ENCODE data around the gene ABCA8. TPM values are rescaled to one million over a fixed set of nuclear protein-coding genes. Genes with fewer than 3 reads are reported as not detected.

Gene ABCA8
- total and polyA plus RNA-seq, 11 donors: 13.4 to 71.0 (median 35.4) TPM

- Histone ChIP-seq H3K27me3 (no peaks in the 10 kb centered on the region), H3K9me3 (no peaks in the 10 kb centered on the region), H3K27ac (no peak overlapping the region), H3K4me1 (no peaks in the 10 kb centered on the region), H3K4me3 (no peak overlapping the region), H3K36me3 (peaks cover 0 to 74% (median 7%) of the 10 kb centered on the region in 9 donors)
- 64 to 72% (median 66%) methylated on average over 4 of the region's 4 CpGs for WGBS, 4 donors
- intact Hi-C loops (cut with DNase I): no loop called here
- TF ChIP-seq CTCF (IDR thresholded peaks at IDR 0.05): no peak
- no peak for TF ChIP-seq POLR2A (IDR thresholded peaks at IDR 0.05)
- ATAC-seq: no peak
- DNase-seq: no peak
Observed at GRCh38 chr17:68987966-68988365, 32.8 kb upstream of the ABCA8 start.

GRCh38 chr17:68981288-68981687 is 26.1 kb upstream of the ABCA8 start:
- Histone ChIP-seq H3K27ac (peak overlapping the region in 7 of 12 donors; percentile 0 to 61 (median 39)), H3K9me3 (no peaks in the 10 kb centered on the region), H3K27me3 (no peaks in the 10 kb centered on the region), H3K4me1 (peaks cover 0 to 16% (median 7%) of the 10 kb centered on the region in 12 donors), H3K4me3 (no peak overlapping the region), H3K36me3 (peaks cover 0 to 36% (median 3%) of the 10 kb centered on the region in 9 donors)
- ATAC-seq: peak; percentile 37 to 82 (median 60)
- TF ChIP-seq CTCF (IDR thresholded peaks at IDR 0.05) (no peak), POLR2A (IDR thresholded peaks at IDR 0.05) (no peak)
- WGBS, 4 donors: 24 to 39% (median 36%) methylated on average over 2 of the region's 2 CpGs
- intact Hi-C loops (cut with DNase I): no loop called here
- DNase-seq: peak in 4 of 5 donors; percentile 49 to 68 (median 58)

- intact Hi-C loops (cut with DNase I): loop anchor here in 9 of 10 donors (5.0 to 10.0 kb wide), 4 partner anchors 181 to 262 kb away; no protein-coding TSS in a partner anchor
- no peak overlapping the region for H3K4me3 ChIP-seq
- peaks cover 0 to 37% (median 4%) of the 10 kb centered on the region in 9 donors for H3K36me3 ChIP-seq
- ATAC-seq: no peak
- TF ChIP-seq CTCF (IDR thresholded peaks at IDR 0.05): no peak
- no peak for TF ChIP-seq POLR2A (IDR thresholded peaks at IDR 0.05)
- no peak overlapping the region for H3K27ac ChIP-seq
- H3K9me3 ChIP-seq: no peaks in the 10 kb centered on the region
- 33 to 38% (median 36%) methylated on average over 3 of the region's 3 CpGs for WGBS, 4 donors
- peaks cover 0 to 5% (median 0%) of the 10 kb centered on the region in 12 donors for H3K4me1 ChIP-seq
- DNase-seq: no peak
- H3K27me3 ChIP-seq: no peaks in the 10 kb centered on the region
Observed at GRCh38 chr17:68973098-68973846, 18.1 kb upstream of the ABCA8 start.

GRCh38 chr17:68972119-68972704 is 17.0 kb upstream of the ABCA8 start:
- Histone ChIP-seq H3K27ac (peak overlapping the region in 2 of 12 donors; percentile 6 to 53), H3K36me3 (peaks cover 0 to 31% (median 4%) of the 10 kb centered on the region in 9 donors), H3K4me1 (peaks cover 0 to 5% (median 0%) of the 10 kb centered on the region in 12 donors), H3K9me3 (no peaks in the 10 kb centered on the region), H3K4me3 (no peak overlapping the region), H3K27me3 (no peaks in the 10 kb centered on the region)
- TF ChIP-seq CTCF (IDR thresholded peaks at IDR 0.05) (peak; percentile 39 to 72 (median 56)), POLR2A (IDR thresholded peaks at IDR 0.05) (no peak)
- whole genome bisulfite sequencing, 4 donors: 47 to 57% (median 51%) methylated on average over 4 of the region's 4 CpGs
- intact Hi-C loops (cut with DNase I): loop anchor here in 9 of 10 donors (5.0 to 10.0 kb wide), 4 partner anchors 180 to 263 kb away; no protein-coding TSS in a partner anchor
- DNase-seq (no peak), ATAC-seq (peak in 1 of 4 donors; percentile 60)

Data from heart left ventricle (tissue), 16 donors.